CD4-positive, alpha-beta memory T cell (primary cell): ENCODE results near the gene TH. TPM values are rescaled to one million over a fixed set of nuclear protein-coding genes. Genes with fewer than 3 reads are reported as not detected.
"Not testable (repeated sequence)": the region's sequence is repeated elsewhere in the genome, so short reads cannot be mapped to it uniquely, and the experiment has no call there.

Experiments
- CTCF ChIA-PET: fragments of 350-600 bp; sonication (Branson Sonifier 250); formaldehyde crosslinking; loops from one replicate; lab custom pipeline; 2021; ENCODE audit warnings: inconsistent platforms; ENCODE audit not compliant: partially characterized antibody; lab: Charles Lee
- POLR2A ChIA-PET: fragments of 350-600 bp; sonication (Branson Sonifier 250); formaldehyde crosslinking; loops from one replicate; lab custom pipeline; 2021; ENCODE audit not compliant: partially characterized antibody; lab: Charles Lee
- DNase-seq, 5 donors: peaks; one replicate each; pipeline versions ENCODE4 v3.0.0 to v3.0.0-alpha.2; 2020 to 2022; ENCODE audit warnings: mixed read lengths in 1 of 5
- H3K27ac ChIP-seq: one replicate; pipeline ENCODE4 v1.7.0; 2013; ENCODE audit warnings: low read depth, low read length
- H3K27me3 ChIP-seq: 2 replicates; pipeline ENCODE4 v1.7.0; 2013; ENCODE audit warnings: mild to moderate bottlenecking, low read length, moderate library complexity; ENCODE audit not compliant: insufficient read depth
- H3K36me3 ChIP-seq: 2 replicates; pipeline ENCODE4 v1.7.0; 2013; ENCODE audit warnings: mild to moderate bottlenecking, low read length, moderate library complexity; ENCODE audit not compliant: insufficient read depth
- H3K4me1 ChIP-seq: 2 replicates; pipeline ENCODE4 v1.7.0; 2013; ENCODE audit warnings: mild to moderate bottlenecking, low read length, moderate library complexity; ENCODE audit not compliant: insufficient read depth
- H3K4me3 ChIP-seq, 2 donors: one replicate each; pipeline ENCODE4 v1.7.0; 2013; ENCODE audit warnings: low read length in 2 of 2, mild to moderate bottlenecking in 1 of 2
- H3K9me3 ChIP-seq, 2 donors: one replicate each; pipeline ENCODE4 v1.7.0; 2013; ENCODE audit warnings: low read length in 2 of 2, control low read depth in 1 of 2; ENCODE audit not compliant: control insufficient read depth in 1 of 2
- H3K27ac Mint-ChIP-seq, 7 donors: one replicate each; pipeline ENCODE4 v1.8.0; 2020 to 2021; ENCODE audit warnings: mixed read lengths in 7 of 7, mild to moderate bottlenecking in 6 of 7, inconsistent platforms in 3 of 7, moderate library complexity in 3 of 7
- H3K27me3 Mint-ChIP-seq, 2 donors: one replicate each; pipeline ENCODE4 v1.8.0; 2020 to 2021; ENCODE audit warnings: mixed read lengths in 2 of 2
- H3K36me3 Mint-ChIP-seq, 2 donors: one replicate each; pipeline ENCODE4 v1.8.0; 2020 to 2021; ENCODE audit warnings: mixed read lengths in 2 of 2, inconsistent platforms in 1 of 2, mild to moderate bottlenecking in 1 of 2
- H3K4me1 Mint-ChIP-seq, 4 donors: one replicate each; pipeline ENCODE4 v1.8.0; 2020 to 2021; ENCODE audit warnings: mixed read lengths in 4 of 4, mild to moderate bottlenecking in 1 of 4
- H3K4me3 Mint-ChIP-seq, 8 donors: one replicate each; pipeline ENCODE4 v1.8.0; 2020 to 2021; ENCODE audit warnings: mixed read lengths in 8 of 8, mild to moderate bottlenecking in 7 of 8, moderate library complexity in 6 of 8, inconsistent platforms in 3 of 8
- H3K9me3 Mint-ChIP-seq, 8 donors: one replicate each; pipeline ENCODE4 v1.8.0; 2020 to 2021; ENCODE audit warnings: mixed read lengths in 8 of 8, mild to moderate bottlenecking in 5 of 8, inconsistent platforms in 3 of 8, moderate library complexity in 1 of 8
- intact Hi-C: fragments of 100-400 bp; cut with micrococcal nuclease; formaldehyde crosslinking; loops from one replicate; pipeline ENCODE4 v1.15.1; 2023
- polyA plus RNA-seq, 2 donors: library from polyadenylated mRNA; unstranded; fragments of 300-500 nt; fragmentation: Illumina TruSeq; gene quantifications; one replicate each; pipeline ENCODE4 v1.2.3, GENCODE V29; 2021
- total RNA-seq, 2 experiments: library from RNA; stranded (reverse); gene quantifications; one replicate each; pipeline ENCODE4 v1.2.3, GENCODE V29; 2021

TH gene
- total and polyA plus RNA-seq, 4 experiments from 2014 or later: not detected

- no peak for DNase-seq
- no peaks in the 10 kb centered on the region for H3K36me3 Mint-ChIP-seq
- CTCF ChIA-PET: no interaction called here
Measured at GRCh38 chr11:2180789-2181370, 9.3 kb upstream of the TH start.

GRCh38 chr11:2180347-2180746 is 8.7 kb upstream of the TH start:
- CTCF ChIA-PET: no interaction called here
- no peaks in the 10 kb centered on the region for H3K36me3 Mint-ChIP-seq
- H3K4me3 ChIP-seq: no peak overlapping the region

More at GRCh38 chr11:2180789-2181370, 9.3 kb upstream of the TH start:
- POLR2A ChIA-PET: no interaction called here
- H3K4me3 Mint-ChIP-seq: no peak overlapping the region
- intact Hi-C loops: no loop called here
- Histone ChIP-seq H3K4me1 (no peaks in the 10 kb centered on the region), H3K9me3 (no peaks in the 10 kb centered on the region), H3K36me3 (no peaks in the 10 kb centered on the region), H3K27ac (no peak overlapping the region), H3K4me3 (no peak overlapping the region), H3K27me3 (no peaks in the 10 kb centered on the region)
- no peaks in the 10 kb centered on the region for H3K9me3 Mint-ChIP-seq
- H3K27ac Mint-ChIP-seq: no peak overlapping the region
- peaks cover 8 to 11% of the 10 kb centered on the region in 2 donors for H3K27me3 Mint-ChIP-seq
- peaks cover 0 to 3% (median 0%) of the 10 kb centered on the region in 4 donors for H3K4me1 Mint-ChIP-seq

GRCh38 chr11:2179516-2179915 is 7.9 kb upstream of the TH start:
- H3K4me3 ChIP-seq: no peak overlapping the region
- no peaks in the 10 kb centered on the region for H3K9me3 ChIP-seq
- intact Hi-C loops: no loop called here
- Mint-ChIP-seq H3K36me3 (no peaks in the 10 kb centered on the region), H3K27me3 (peaks cover 0 to 2% of the 10 kb centered on the region in 2 donors), H3K9me3 (no peaks in the 10 kb centered on the region), H3K4me1 (peaks cover 0 to 3% (median 0%) of the 10 kb centered on the region in 4 donors), H3K4me3 (no peak overlapping the region), H3K27ac (no peak overlapping the region)
- DNase-seq: no peak
- no peaks in the 10 kb centered on the region for H3K36me3 ChIP-seq
- POLR2A ChIA-PET: no interaction called here
- H3K27me3 ChIP-seq: no peaks in the 10 kb centered on the region
- no peaks in the 10 kb centered on the region for H3K4me1 ChIP-seq
- no peak overlapping the region for H3K27ac ChIP-seq
- CTCF ChIA-PET: no interaction called here

More at GRCh38 chr11:2180347-2180746, 8.7 kb upstream of the TH start:
- peaks cover 8 to 11% of the 10 kb centered on the region in 2 donors for H3K27me3 Mint-ChIP-seq
- H3K27ac ChIP-seq: no peak overlapping the region
- H3K4me1 ChIP-seq: no peaks in the 10 kb centered on the region
- no peaks in the 10 kb centered on the region for H3K9me3 Mint-ChIP-seq
- H3K4me3 Mint-ChIP-seq: no peak overlapping the region
- no peaks in the 10 kb centered on the region for H3K9me3 ChIP-seq
- POLR2A ChIA-PET: no interaction called here
- peaks cover 0 to 3% (median 0%) of the 10 kb centered on the region in 4 donors for H3K4me1 Mint-ChIP-seq
- no peaks in the 10 kb centered on the region for H3K27me3 ChIP-seq
- no peak for DNase-seq
- no peaks in the 10 kb centered on the region for H3K36me3 ChIP-seq
- no peak overlapping the region for H3K27ac Mint-ChIP-seq
- intact Hi-C loops: no loop called here

GRCh38 chr11:2178906-2179494 is 7.4 kb upstream of the TH start:
- H3K9me3 ChIP-seq: no peaks in the 10 kb centered on the region
- DNase-seq: no peak
- no peaks in the 10 kb centered on the region for H3K27me3 ChIP-seq
- ChIA-PET POLR2A (no interaction called here), CTCF (no interaction called here)
- Mint-ChIP-seq H3K4me3 (no peak overlapping the region), H3K27me3 (peaks cover 0 to 2% of the 10 kb centered on the region in 2 donors), H3K27ac (no peak overlapping the region), H3K9me3 (no peaks in the 10 kb centered on the region), H3K36me3 (no peaks in the 10 kb centered on the region), H3K4me1 (peaks cover 0 to 3% (median 0%) of the 10 kb centered on the region in 4 donors)
- intact Hi-C loops: no loop called here
- H3K27ac ChIP-seq: no peak overlapping the region
- H3K4me1 ChIP-seq: no peaks in the 10 kb centered on the region
- H3K36me3 ChIP-seq: no peaks in the 10 kb centered on the region
- no peak overlapping the region for H3K4me3 ChIP-seq

GRCh38 chr11:2178055-2178773 is 6.6 kb upstream of the TH start:
- H3K9me3 ChIP-seq, H3K27ac Mint-ChIP-seq, H3K4me1 ChIP-seq, POLR2A ChIA-PET, H3K27ac ChIP-seq, DNase-seq, H3K36me3 Mint-ChIP-seq, H3K4me1 Mint-ChIP-seq, H3K36me3 ChIP-seq, intact Hi-C loops, CTCF ChIA-PET, H3K4me3 ChIP-seq, H3K27me3 ChIP-seq, H3K4me3 Mint-ChIP-seq, H3K27me3 Mint-ChIP-seq, H3K9me3 Mint-ChIP-seq: not testable (repeated sequence)

GRCh38 chr11:2177076-2177475 is 5.5 kb upstream of the TH start:
- H3K9me3 ChIP-seq: no peaks in the 10 kb centered on the region

GRCh38 chr11:2176389-2176900 is 4.8 kb upstream of the TH start:
- H3K36me3 Mint-ChIP-seq: no peaks in the 10 kb centered on the region
- no peaks in the 10 kb centered on the region for H3K4me1 Mint-ChIP-seq
- Histone ChIP-seq H3K4me3 (no peak overlapping the region), H3K4me1 (no peaks in the 10 kb centered on the region), H3K9me3 (no peaks in the 10 kb centered on the region), H3K27ac (no peak overlapping the region), H3K27me3 (no peaks in the 10 kb centered on the region), H3K36me3 (no peaks in the 10 kb centered on the region)
- ChIA-PET CTCF (no interaction called here), POLR2A (no interaction called here)
- DNase-seq: no peak
- H3K27me3 Mint-ChIP-seq: no peaks in the 10 kb centered on the region
- H3K27ac Mint-ChIP-seq: peak overlapping the region in 1 of 7 donors; percentile 43
- no peaks in the 10 kb centered on the region for H3K9me3 Mint-ChIP-seq
- intact Hi-C loops: no loop called here
- H3K4me3 Mint-ChIP-seq: no peak overlapping the region

More at GRCh38 chr11:2177076-2177475, 5.5 kb upstream of the TH start:
- ChIA-PET CTCF (no interaction called here), POLR2A (no interaction called here)
- intact Hi-C loops: no loop called here
- Mint-ChIP-seq H3K27me3 (no peaks in the 10 kb centered on the region), H3K9me3 (no peaks in the 10 kb centered on the region), H3K36me3 (no peaks in the 10 kb centered on the region), H3K4me3 (no peak overlapping the region), H3K4me1 (no peaks in the 10 kb centered on the region), H3K27ac (no peak overlapping the region)
- no peak overlapping the region for H3K4me3 ChIP-seq
- no peaks in the 10 kb centered on the region for H3K27me3 ChIP-seq
- no peak for DNase-seq
- no peaks in the 10 kb centered on the region for H3K36me3 ChIP-seq
- H3K27ac ChIP-seq: no peak overlapping the region
- H3K4me1 ChIP-seq: no peaks in the 10 kb centered on the region
